IMR-90 (cell line): ENCODE measurements around the gene CABP1. TPM values are rescaled to one million over a fixed set of nuclear protein-coding genes. Genes with fewer than 3 reads are reported as not detected.

ENCODE experiments used
- ATAC-seq: fragments of 200-7000 bp; cut with Tn5 transposase; 2 replicates; pipeline ENCODE4 v1.9.1; 2020; ENCODE audit warnings: low read depth, mild to moderate bottlenecking, moderate library complexity
- BruUV-seq: library from RNA; stranded (reverse); fragments of 400-500 nt; replicated peaks from 2 replicates; lab custom pipeline; 2021; lab: Mats Ljungman, UMichigan
- CTCF ChIA-PET: fragments of 300-600 bp; formaldehyde crosslinking; extraction: SDS; loops from one replicate; lab custom pipeline; 2021; ENCODE audit warnings: antibody characterized with exemption; lab: Yijun Ruan, JAX
- POLR2A ChIA-PET: fragments of 300-600 bp; sonication (Branson Sonifier 250); formaldehyde crosslinking; loops from one replicate; lab custom pipeline; 2022; ENCODE audit warnings: antibody characterized with exemption; ENCODE audit not compliant: unreplicated experiment; lab: Charles Lee
- DNase-seq: peaks from one replicate; pipeline ENCODE4 v3.0.0; 2013
- H2AFZ ChIP-seq: replicated peaks from 2 replicates; pipeline ENCODE3; 2013; ENCODE audit warnings: low read length, mild to moderate bottlenecking; ENCODE audit not compliant: poor library complexity
- H2AK5ac ChIP-seq: 2 replicates; pipeline ENCODE4 v1.6.1; 2013; ENCODE audit warnings: low read depth, low read length, inconsistent platforms
- H2AK9ac ChIP-seq: replicated peaks from 2 replicates; pipeline ENCODE3; 2013; ENCODE audit warnings: mild to moderate bottlenecking, low read depth, low read length, moderate library complexity; ENCODE audit not compliant: poor library complexity
- H2BK120ac ChIP-seq: 2 replicates; pipeline ENCODE4 v1.6.1; 2013; ENCODE audit warnings: low read depth, low read length, inconsistent platforms
- H2BK15ac ChIP-seq: 3 replicates; pipeline ENCODE4 v1.6.1; 2013; ENCODE audit warnings: low read depth, low read length, inconsistent platforms
- H2BK20ac ChIP-seq: 2 replicates; pipeline ENCODE4 v1.6.1; 2013; ENCODE audit warnings: low read depth, mild to moderate bottlenecking, inconsistent platforms, low read length, moderate library complexity
- H2BK5ac ChIP-seq: 2 replicates; pipeline ENCODE4 v1.6.1; 2013; ENCODE audit warnings: mild to moderate bottlenecking, low read depth, low read length, inconsistent platforms; ENCODE audit not compliant: poor library complexity, severe bottlenecking
- H3K14ac ChIP-seq: replicated peaks from 2 replicates; pipeline ENCODE4 v1.6.1; 2013; ENCODE audit warnings: low read depth, low read length, inconsistent platforms
- H3K18ac ChIP-seq: 2 replicates; pipeline ENCODE4 v1.6.1; 2013; ENCODE audit warnings: low read depth, low read length, control low read depth
- H3K23ac ChIP-seq: 2 replicates; pipeline ENCODE4 v1.6.1; 2013; ENCODE audit warnings: low read depth, low read length, inconsistent platforms
- H3K27ac ChIP-seq: 2 replicates; pipeline ENCODE4 v1.5.1; 2013; ENCODE audit warnings: mild to moderate bottlenecking, control low read depth, low read length; ENCODE audit not compliant: insufficient read depth
- H3K27me3 ChIP-seq: 2 replicates; pipeline ENCODE4 v1.6.1; 2013; ENCODE audit warnings: low read length; ENCODE audit not compliant: control insufficient read depth, insufficient read depth
- H3K36me3 ChIP-seq: 2 replicates; pipeline ENCODE4 v1.6.1; 2013; ENCODE audit warnings: low read length, mixed read lengths; ENCODE audit not compliant: control insufficient read depth, insufficient read depth
- H3K4ac ChIP-seq: 2 replicates; pipeline ENCODE4 v1.6.1; 2013; ENCODE audit warnings: low read depth, low read length, inconsistent platforms
- H3K4me1 ChIP-seq: 2 replicates; pipeline ENCODE4 v1.6.1; 2013; ENCODE audit warnings: low read length, mixed read lengths; ENCODE audit not compliant: control insufficient read depth, insufficient read depth
- H3K4me2 ChIP-seq: 2 replicates; pipeline ENCODE4 v1.6.1; 2013; ENCODE audit warnings: low read depth, mild to moderate bottlenecking, control low read depth, low read length, moderate library complexity
- H3K4me3 ChIP-seq: 2 replicates; pipeline ENCODE4 v1.5.1; 2013; ENCODE audit warnings: low read depth, mild to moderate bottlenecking, control low read depth, low read length, moderate library complexity; ENCODE audit not compliant: insufficient read depth
- H3K56ac ChIP-seq: 2 replicates; pipeline ENCODE4 v1.6.1; 2013; ENCODE audit warnings: low read length, inconsistent platforms; ENCODE audit not compliant: insufficient read depth; ENCODE audit errors: extremely low read depth
- H3K79me1 ChIP-seq, 2 experiments: 2 replicates each; pipeline ENCODE4 v1.6.1; 2013; ENCODE audit warnings: low read length in 2 of 2, inconsistent platforms in 1 of 2, low read depth in 1 of 2
- H3K9ac ChIP-seq: 2 replicates; pipeline ENCODE4 v1.6.1; 2013; ENCODE audit warnings: low read depth, low read length, control low read depth
- H3K9me1 ChIP-seq: 2 replicates; pipeline ENCODE4 v1.6.1; 2013; ENCODE audit warnings: low read length, inconsistent platforms; ENCODE audit not compliant: insufficient read depth
- H3K9me3 ChIP-seq: 2 replicates; pipeline ENCODE4 v1.6.1; 2013; ENCODE audit warnings: low read length; ENCODE audit not compliant: control insufficient read depth, insufficient read depth
- H4K20me1 ChIP-seq: 2 replicates; pipeline ENCODE4 v1.6.1; 2013; ENCODE audit warnings: low read length, inconsistent platforms; ENCODE audit not compliant: insufficient read depth
- H4K5ac ChIP-seq: 2 replicates; pipeline ENCODE4 v1.6.1; 2013; ENCODE audit warnings: mild to moderate bottlenecking, low read depth, low read length, control low read depth
- H4K8ac ChIP-seq, 2 experiments: 2 replicates each; pipeline ENCODE4 v1.6.1; 2013; ENCODE audit warnings: low read depth in 2 of 2, low read length in 2 of 2, control low read depth in 1 of 2, inconsistent platforms in 1 of 2
- H4K91ac ChIP-seq: 2 replicates; pipeline ENCODE4 v1.6.1; 2013; ENCODE audit warnings: low read depth, low read length, inconsistent platforms; ENCODE audit not compliant: insufficient read depth
- CEBPB ChIP-seq: IDR thresholded peaks from 2 replicates; pipeline ENCODE4 v1.6.1; 2012; ENCODE audit warnings: low read depth, low read length, improper control_type of control experiment
- CHD1 ChIP-seq: IDR thresholded peaks from 2 replicates; pipeline ENCODE4 v1.6.1; 2012; ENCODE audit warnings: low read depth, low read length, improper control_type of control experiment
- CTCF ChIP-seq: conservative IDR thresholded peaks from 2 replicates; pipeline ENCODE4 v1.5.1; 2012; ENCODE audit warnings: mild to moderate bottlenecking, low read depth, low read length, improper control_type of control experiment
- MAFK ChIP-seq: IDR thresholded peaks from 2 replicates; pipeline ENCODE4 v1.6.1; 2012; ENCODE audit warnings: low read depth, low read length, improper control_type of control experiment
- MXI1 ChIP-seq: IDR thresholded peaks from 2 replicates; pipeline ENCODE4 v1.6.1; 2012; ENCODE audit warnings: low read depth, mild to moderate bottlenecking, low read length, moderate library complexity, borderline replicate concordance
- NFE2L2 ChIP-seq: fragments of 150-350 bp; IDR thresholded peaks from 2 replicates; pipeline ENCODE4 v1.6.1; 2016; ENCODE audit warnings: low read depth, mild to moderate bottlenecking, low read length
- RAD21 ChIP-seq: IDR thresholded peaks from 2 replicates; pipeline ENCODE4 v1.6.1; 2012; ENCODE audit warnings: low read length, improper control_type of control experiment
- RFX5 ChIP-seq: IDR thresholded peaks from 2 replicates; pipeline ENCODE4 v1.8.0; 2012; ENCODE audit warnings: low read depth, mild to moderate bottlenecking, low read length, moderate library complexity
- WGBS, 2 experiments: methylation state at CpG; one replicate each; pipeline versions ENCODE4 v1.1.5 to v1.1.7; 2013; ENCODE audit warnings: missing lambda C conversion rate in 2 of 2; ENCODE audit not compliant: insufficient read length in 1 of 2; ENCODE audit errors: extremely low coverage in 2 of 2; 5-methylcytosine and 5-hydroxymethylcytosine counted together
- dilution Hi-C: fragments of 300-500 bp; cut with HindIII; formaldehyde crosslinking; loops from one replicate; pipeline ENCODE4 v1.14.3; 2018; ENCODE audit warnings: low sequenced_read_pairs; ENCODE audit not compliant: unreplicated experiment
- in situ Hi-C: fragments of 300-500 bp; cut with MboI; formaldehyde crosslinking; loops from 3 replicates; pipeline ENCODE4 v1.14.3; 2019; ENCODE audit warnings: low sequenced_read_pairs, inconsistent platforms, mixed read lengths
- intact Hi-C: fragments of 100-400 bp; cut with micrococcal nuclease; formaldehyde crosslinking; loops from 2 replicates; pipeline ENCODE4 v1.10.0; 2022
- polyA plus RNA-seq, 3 experiments: library from polyadenylated mRNA; depleted of rRNA; stranded (reverse); fragments of >200 nt; gene quantifications; 2 replicates each; pipeline ENCODE4 v1.2.3, GENCODE V29; 2012; ENCODE audit warnings: low replicate concordance in 1 of 3
- total RNA-seq: library from RNA; depleted of rRNA; stranded (reverse); fragments of >200 nt; gene quantifications from 2 replicates; pipeline ENCODE4 v1.2.3, GENCODE V29; 2012

CABP1 gene
- total and polyA plus RNA-seq, 2 of the 4 experiments (the other 2 are of a cell fraction), result 0.54 to 1.1 TPM

- H3K27ac ChIP-seq, result no peak overlapping the region
- H3K4ac ChIP-seq, result no peak overlapping the region
- dilution Hi-C loops, result no loop called here
- H3K14ac ChIP-seq, result no peak overlapping the region
- POLR2A ChIA-PET, result no interaction called here
- no peaks in the 10 kb centered on the region for H4K20me1 ChIP-seq
- intact Hi-C loops, result no loop called here
- H2BK120ac ChIP-seq, result no peak overlapping the region
- H2BK20ac ChIP-seq, result no peak overlapping the region
- H3K4me2 ChIP-seq, result no peak overlapping the region
- H3K56ac ChIP-seq, result no peak overlapping the region
- no TSS peak for BruUV-seq
- H2AK9ac ChIP-seq, result no peak overlapping the region
- H2AK5ac ChIP-seq, result no peak overlapping the region
- TF ChIP-seq CTCF, result no peak
- TF ChIP-seq MXI1, result no peak
- no peak for TF ChIP-seq RAD21
- TF ChIP-seq MAFK, result no peak
- TF ChIP-seq NFE2L2, result no peak
- no peak for TF ChIP-seq CEBPB
- no peak for TF ChIP-seq CHD1
- TF ChIP-seq RFX5, result no peak
- H3K79me1 ChIP-seq, result no peaks in the 10 kb centered on the region
- H3K4me3 ChIP-seq, result no peak overlapping the region
- no peaks in the 10 kb centered on the region for H3K4me1 ChIP-seq
- in situ Hi-C loops, result no loop called here
- H3K23ac ChIP-seq, result no peak overlapping the region
- no peaks in the 10 kb centered on the region for H3K36me3 ChIP-seq
- ATAC-seq (no peak), DNase-seq (no peak)
- H2AFZ ChIP-seq, result no peak overlapping the region
- H4K8ac ChIP-seq, result no peak overlapping the region
- no peak overlapping the region for H4K91ac ChIP-seq
- CTCF ChIA-PET, result no interaction called here
- H2BK15ac ChIP-seq, result no peak overlapping the region
- H4K5ac ChIP-seq, result no peak overlapping the region
- H3K9me3 ChIP-seq, result no peaks in the 10 kb centered on the region
- H3K18ac ChIP-seq, result no peak overlapping the region
- H3K9me1 ChIP-seq, result no peaks in the 10 kb centered on the region
- peaks cover 37% of the 10 kb centered on the region for H3K27me3 ChIP-seq
- WGBS, 2 experiments, result no CpG with 5 or more reads among the region's 6 CpGs
- no peak overlapping the region for H2BK5ac ChIP-seq
- no peak overlapping the region for H3K9ac ChIP-seq
Observed at GRCh38 chr12:120590741-120591407, 49.6 kb upstream of the CABP1 start.
